Measurements from ENCODE around the gene CIAO1.

The CIAO1 gene

GRCh38 chr2:96248624-96249023, 17.4 kb upstream of the CIAO1 start:
- no peak for TF ChIP-seq CTCF (IDR thresholded peaks at IDR 0.05; ENCODE audit: low read depth, low read length, missing control alignments)
- DNase-seq (ENCODE audit: extremely low read depth, low read depth): no peak
- no peak overlapping the region for H3K4me3 ChIP-seq (replicated peaks; ENCODE audit: low read depth, low read length)

- DNase-seq (ENCODE audit: extremely low read depth, low read depth): peak; percentile 93
- no peak for TF ChIP-seq CTCF (IDR thresholded peaks at IDR 0.05; ENCODE audit: low read depth, low read length, missing control alignments)
- H3K4me3 ChIP-seq (replicated peaks; ENCODE audit: low read depth, low read length): no peak overlapping the region
Observed at GRCh38 chr2:96249654-96250053, 16.4 kb upstream of the CIAO1 start.

- no peak for TF ChIP-seq CTCF (IDR thresholded peaks at IDR 0.05; ENCODE audit: low read depth, low read length, missing control alignments)
- no peak for DNase-seq (ENCODE audit: extremely low read depth, low read depth)
- no peak overlapping the region for H3K4me3 ChIP-seq (replicated peaks; ENCODE audit: low read depth, low read length)
Observed at GRCh38 chr2:96250188-96250587, 15.8 kb upstream of the CIAO1 start.

GRCh38 chr2:96251721-96252292, 14.2 kb upstream of the CIAO1 start:
- no peak for TF ChIP-seq CTCF (IDR thresholded peaks at IDR 0.05; ENCODE audit: low read depth, low read length, missing control alignments)
- peak; percentile 75 for DNase-seq (ENCODE audit: extremely low read depth, low read depth)
- H3K4me3 ChIP-seq (replicated peaks; ENCODE audit: low read depth, low read length): no peak overlapping the region

- no peak overlapping the region for H3K4me3 ChIP-seq (replicated peaks; ENCODE audit: low read depth, low read length)
- no peak for DNase-seq (ENCODE audit: extremely low read depth, low read depth)
- no peak for TF ChIP-seq CTCF (IDR thresholded peaks at IDR 0.05; ENCODE audit: low read depth, low read length, missing control alignments)
Observed at GRCh38 chr2:96252526-96252925, 13.5 kb upstream of the CIAO1 start.

GRCh38 chr2:96253006-96253405, 13.0 kb upstream of the CIAO1 start:
- DNase-seq (ENCODE audit: extremely low read depth, low read depth): no peak
- no peak for TF ChIP-seq CTCF (IDR thresholded peaks at IDR 0.05; ENCODE audit: low read depth, low read length, missing control alignments)
- H3K4me3 ChIP-seq (replicated peaks; ENCODE audit: low read depth, low read length): no peak overlapping the region

GRCh38 chr2:96254571-96254970, 11.5 kb upstream of the CIAO1 start:
- no peak for DNase-seq (ENCODE audit: extremely low read depth, low read depth)
- no peak overlapping the region for H3K4me3 ChIP-seq (replicated peaks; ENCODE audit: low read depth, low read length)
- TF ChIP-seq CTCF (IDR thresholded peaks at IDR 0.05; ENCODE audit: low read depth, low read length, missing control alignments): no peak

All from HFF-Myc (cell line).